Retinal pigment epithelial cell (primary cell): Measurements from ENCODE around the gene KIRREL1.

Experiments used
- DNase-seq: peaks from one replicate; pipeline ENCODE4 v3.0.0-alpha.2; 2010; ENCODE audit warnings: low read depth
- H3K4me3 ChIP-seq: 2 replicates; pipeline ENCODE4 v1.5.1; 2011; ENCODE audit warnings: mild to moderate bottlenecking, low read length, control low read depth, moderate library complexity
- CTCF ChIP-seq: conservative IDR thresholded peaks from 2 replicates; pipeline ENCODE4 v1.5.1; 2011; ENCODE audit warnings: low read depth, low read length, control low read depth, inconsistent platforms

KIRREL1 gene

DNA sequence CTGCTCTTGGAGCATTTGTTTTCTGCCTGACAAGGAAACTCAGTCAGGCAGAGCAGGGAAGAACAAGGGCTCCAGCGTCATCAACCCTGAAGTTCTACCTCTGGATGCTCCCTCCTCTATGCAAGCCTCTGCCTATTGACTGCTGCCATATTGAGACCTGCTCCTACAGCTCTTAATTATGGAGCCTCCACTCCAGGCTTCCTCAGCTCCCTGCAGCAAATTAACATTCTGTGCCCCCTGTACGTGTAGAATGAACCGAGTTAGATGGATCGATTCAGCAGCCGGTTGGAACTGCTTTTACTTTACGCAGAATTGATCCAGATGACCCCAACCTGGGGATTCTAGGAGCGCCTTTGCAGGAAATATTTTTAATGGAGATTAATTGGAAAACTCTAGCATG, 68.7 kb downstream of the KIRREL1 start:
- H3K4me3 ChIP-seq = no peak overlapping the region
- TF ChIP-seq CTCF = no peak
- DNase-seq = no peak

GRCh38 chr1:158067662-158068061, 74.2 kb downstream of the KIRREL1 start:
- no peak for TF ChIP-seq CTCF
- no peak for DNase-seq
- H3K4me3 ChIP-seq = no peak overlapping the region

GRCh38 chr1:158068918-158069317, 75.5 kb downstream of the KIRREL1 start:
- H3K4me3 ChIP-seq = no peak overlapping the region
- DNase-seq = no peak
- no peak for TF ChIP-seq CTCF

- H3K4me3 ChIP-seq = no peak overlapping the region
- no peak for TF ChIP-seq CTCF
- no peak for DNase-seq
Measured at GRCh38 chr1:158071138-158071537, 77.7 kb downstream of the KIRREL1 start.

DNA sequence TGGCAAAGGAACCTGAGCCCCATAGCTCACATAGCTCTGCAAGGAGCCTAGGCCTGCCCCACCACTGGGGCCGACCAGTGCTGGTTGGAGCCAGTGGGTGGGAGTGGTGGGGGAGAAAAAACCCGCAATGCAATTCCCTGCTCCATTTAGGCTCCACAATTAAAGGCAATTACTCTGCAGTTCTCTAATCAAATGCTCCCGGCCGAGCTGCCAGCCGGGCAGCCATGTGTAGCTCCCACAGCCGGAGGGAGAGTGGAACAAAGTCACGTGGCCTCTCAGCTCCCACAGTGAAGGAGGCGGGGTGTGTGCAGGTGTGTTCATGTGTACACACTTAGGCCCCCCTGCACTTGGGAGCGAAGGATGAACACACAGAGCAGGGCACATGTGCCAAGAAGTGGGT, 81.6 kb downstream of the KIRREL1 start:
- no peak for TF ChIP-seq CTCF
- no peak for DNase-seq
- H3K4me3 ChIP-seq = no peak overlapping the region

GRCh38 chr1:158076441-158076840, 83.0 kb downstream of the KIRREL1 start:
- DNase-seq = no peak
- TF ChIP-seq CTCF = no peak
- no peak overlapping the region for H3K4me3 ChIP-seq

- TF ChIP-seq CTCF = no peak
- DNase-seq = no peak
Measured at GRCh38 chr1:158077411-158078256, 84.2 kb downstream of the KIRREL1 start.

More at GRCh38 chr1:158077411-158078256, 84.2 kb downstream of the KIRREL1 start:
- no peak overlapping the region for H3K4me3 ChIP-seq
